Trophoblast cell (in vitro differentiated cells and primary cell): Measurements from ENCODE around the gene ATG16L1.

Experiments used
- DNase-seq, 2 donors: peaks; one replicate each; pipeline ENCODE4 v3.0.0-alpha.2; 2016
- H2AFZ ChIP-seq: 2 replicates; pipeline ENCODE4 v1.6.1; 2013; ENCODE audit warnings: low read length, moderate library complexity, mild to moderate bottlenecking; ENCODE audit not compliant: insufficient read depth, poor library complexity
- H2AK5ac ChIP-seq: 2 replicates; pipeline ENCODE4 v1.6.1; 2013; ENCODE audit warnings: mild to moderate bottlenecking, low read length
- H2BK120ac ChIP-seq: 2 replicates; pipeline ENCODE4 v1.6.1; 2013; ENCODE audit warnings: low read length, mild to moderate bottlenecking, moderate library complexity; ENCODE audit not compliant: insufficient read depth, poor library complexity
- H2BK12ac ChIP-seq: 2 replicates; pipeline ENCODE4 v1.6.1; 2013; ENCODE audit warnings: mild to moderate bottlenecking, low read length, moderate library complexity
- H2BK5ac ChIP-seq: 2 replicates; pipeline ENCODE4 v1.6.1; 2013; ENCODE audit warnings: low read length, low read depth, moderate library complexity, mild to moderate bottlenecking; ENCODE audit not compliant: poor library complexity
- H3K14ac ChIP-seq: 2 replicates; pipeline ENCODE4 v1.6.1; 2013; ENCODE audit warnings: mild to moderate bottlenecking, low read length
- H3K18ac ChIP-seq: 2 replicates; pipeline ENCODE4 v1.6.1; 2013; ENCODE audit warnings: mild to moderate bottlenecking, low read length
- H3K23ac ChIP-seq: 2 replicates; pipeline ENCODE4 v1.6.1; 2013; ENCODE audit warnings: low read length
- H3K27ac ChIP-seq: 2 replicates; pipeline ENCODE4 v1.5.1; 2013; ENCODE audit warnings: low read depth, mild to moderate bottlenecking, inconsistent platforms, low read length, moderate library complexity
- H3K27me3 ChIP-seq: 2 replicates; pipeline ENCODE4 v1.6.1; 2013; ENCODE audit warnings: inconsistent platforms, mild to moderate bottlenecking, low read length, moderate library complexity; ENCODE audit not compliant: insufficient read depth
- H3K36me3 ChIP-seq, 2 experiments: 1 replicate in 1 of 2; 2 replicates in 1 of 2; pipeline ENCODE4 v1.6.1; 2013; ENCODE audit warnings: low read length in 2 of 2, mild to moderate bottlenecking in 2 of 2, moderate library complexity in 1 of 2; ENCODE audit not compliant: insufficient read depth in 2 of 2, control insufficient read depth in 1 of 2
- H3K4ac ChIP-seq: 2 replicates; pipeline ENCODE4 v1.6.1; 2013; ENCODE audit warnings: low read depth, mild to moderate bottlenecking, low read length, moderate library complexity
- H3K4me1 ChIP-seq, 2 experiments: 1 replicate in 1 of 2; 2 replicates in 1 of 2; pipeline ENCODE4 v1.6.1; 2013; ENCODE audit warnings: low read length in 2 of 2, mild to moderate bottlenecking in 2 of 2, moderate library complexity in 1 of 2; ENCODE audit not compliant: insufficient read depth in 2 of 2, control insufficient read depth in 1 of 2
- H3K4me2 ChIP-seq: 2 replicates; pipeline ENCODE4 v1.6.1; 2013; ENCODE audit warnings: inconsistent platforms, mild to moderate bottlenecking, low read length, moderate library complexity
- H3K4me3 ChIP-seq: 2 replicates; pipeline ENCODE4 v1.5.1; 2013; ENCODE audit warnings: mild to moderate bottlenecking, low read depth, low read length, inconsistent platforms
- H3K79me1 ChIP-seq: one replicate; pipeline ENCODE4 v1.6.1; 2013; ENCODE audit warnings: low read length
- H3K79me2 ChIP-seq: 2 replicates; pipeline ENCODE4 v1.6.1; 2013; ENCODE audit warnings: low read length, mild to moderate bottlenecking; ENCODE audit not compliant: control insufficient read depth, insufficient read depth, poor library complexity
- H3K9ac ChIP-seq: 2 replicates; pipeline ENCODE4 v1.6.1; 2013; ENCODE audit warnings: mild to moderate bottlenecking, low read length
- H3K9me3 ChIP-seq: 2 replicates; pipeline ENCODE4 v1.6.1; 2013; ENCODE audit warnings: low read depth, mild to moderate bottlenecking, control low read depth, inconsistent platforms, low read length; ENCODE audit not compliant: insufficient read depth
- H4K12ac ChIP-seq: 2 replicates; pipeline ENCODE4 v1.6.1; 2013; ENCODE audit warnings: low read depth, mild to moderate bottlenecking, low read length, moderate library complexity
- H4K8ac ChIP-seq: 2 replicates; pipeline ENCODE4 v1.6.1; 2013; ENCODE audit warnings: low read depth, mild to moderate bottlenecking, low read length, moderate library complexity
- H4K91ac ChIP-seq: one replicate; pipeline ENCODE4 v1.6.1; 2013; ENCODE audit warnings: low read depth, mild to moderate bottlenecking, low read length, moderate library complexity
- WGBS: extraction: QIAGEN DNeasy Blood & Tissue Kit; methylation state at CpG from one replicate; pipeline ENCODE4 v1.1.7; 2013; ENCODE audit warnings: missing lambda C conversion rate; ENCODE audit not compliant: insufficient read length, insufficient coverage; ENCODE audit errors: extremely low coverage; 5-methylcytosine and 5-hydroxymethylcytosine counted together

The ATG16L1 gene

GRCh38 chr2:233280114-233280693 is 28.7 kb downstream of the ATG16L1 start:
- Histone ChIP-seq H3K79me1 (no peaks in the 10 kb centered on the region), H2BK5ac (no peak overlapping the region), H3K18ac (no peak overlapping the region), H4K12ac (no peak overlapping the region), H3K9me3 (no peaks in the 10 kb centered on the region), H3K9ac (no peak overlapping the region), H3K79me2 (no peaks in the 10 kb centered on the region), H4K91ac (no peak overlapping the region), H2BK120ac (no peak overlapping the region), H3K14ac (no peak overlapping the region), H3K4me3 (no peak overlapping the region), H3K36me3 (peaks cover 24 to 49% of the 10 kb centered on the region in 2 experiments), H3K27me3 (no peaks in the 10 kb centered on the region), H2AFZ (no peak overlapping the region), H3K23ac (no peak overlapping the region), H4K8ac (no peak overlapping the region), H3K27ac (no peak overlapping the region), H2AK5ac (no peak overlapping the region), H2BK12ac (no peak overlapping the region), H3K4me1 (peaks cover 0 to 5% of the 10 kb centered on the region in 2 experiments), H3K4me2 (no peak overlapping the region), H3K4ac (no peak overlapping the region)
- peak in 1 of 2 donors; percentile 51 for DNase-seq
- WGBS: no CpG with 5 or more reads among the region's 4 CpGs

GRCh38 chr2:233281553-233281952 is 30.1 kb downstream of the ATG16L1 start:
- Histone ChIP-seq H3K9ac (no peak overlapping the region), H3K79me2 (no peaks in the 10 kb centered on the region), H3K4me2 (no peak overlapping the region), H4K12ac (no peak overlapping the region), H2BK5ac (no peak overlapping the region), H4K8ac (no peak overlapping the region), H3K4me3 (no peak overlapping the region), H3K36me3 (peaks cover 20 to 49% of the 10 kb centered on the region in 2 experiments), H3K18ac (no peak overlapping the region), H4K91ac (no peak overlapping the region), H2AFZ (no peak overlapping the region), H3K4ac (no peak overlapping the region), H3K9me3 (no peaks in the 10 kb centered on the region), H3K27me3 (no peaks in the 10 kb centered on the region), H3K27ac (no peak overlapping the region), H2BK120ac (no peak overlapping the region), H2AK5ac (no peak overlapping the region), H3K79me1 (no peaks in the 10 kb centered on the region), H3K14ac (no peak overlapping the region), H2BK12ac (no peak overlapping the region), H3K4me1 (peaks cover 0 to 8% of the 10 kb centered on the region in 2 experiments), H3K23ac (no peak overlapping the region)
- no CpG with 5 or more reads among the region's 4 CpGs for WGBS
- no peak for DNase-seq

- no peak overlapping the region for H3K4me3 ChIP-seq
- WGBS: no CpG with 5 or more reads among the region's 6 CpGs
- no peak overlapping the region for H3K4me2 ChIP-seq
- H3K14ac ChIP-seq: no peak overlapping the region
- peaks cover 19 to 48% of the 10 kb centered on the region in 2 experiments for H3K36me3 ChIP-seq
- H4K91ac ChIP-seq: no peak overlapping the region
- no peak overlapping the region for H4K8ac ChIP-seq
- no peak overlapping the region for H2BK120ac ChIP-seq
- H3K79me2 ChIP-seq: no peaks in the 10 kb centered on the region
- no peak overlapping the region for H3K9ac ChIP-seq
- H2BK12ac ChIP-seq: no peak overlapping the region
- H3K23ac ChIP-seq: no peak overlapping the region
- no peak for DNase-seq
- H3K9me3 ChIP-seq: no peaks in the 10 kb centered on the region
- H3K18ac ChIP-seq: no peak overlapping the region
- no peaks in the 10 kb centered on the region for H3K79me1 ChIP-seq
- peaks cover 0 to 8% of the 10 kb centered on the region in 2 experiments for H3K4me1 ChIP-seq
- H3K27ac ChIP-seq: no peak overlapping the region
- H4K12ac ChIP-seq: no peak overlapping the region
- H2AK5ac ChIP-seq: no peak overlapping the region
- no peak overlapping the region for H2AFZ ChIP-seq
- H3K27me3 ChIP-seq: no peaks in the 10 kb centered on the region
- no peak overlapping the region for H2BK5ac ChIP-seq
- H3K4ac ChIP-seq: no peak overlapping the region
These were observed 30.6 kb downstream of the ATG16L1 start for GRCh38 chr2:233281992-233282603.

- no peak overlapping the region for H3K27ac ChIP-seq
- H3K79me2 ChIP-seq: no peaks in the 10 kb centered on the region
- H3K4me3 ChIP-seq: no peak overlapping the region
- H4K8ac ChIP-seq: no peak overlapping the region
- H3K27me3 ChIP-seq: no peaks in the 10 kb centered on the region
- H3K4me2 ChIP-seq: no peak overlapping the region
- no peak overlapping the region for H3K18ac ChIP-seq
- no peak overlapping the region for H3K4ac ChIP-seq
- no peak overlapping the region for H4K12ac ChIP-seq
- H2AFZ ChIP-seq: no peak overlapping the region
- no peaks in the 10 kb centered on the region for H3K79me1 ChIP-seq
- no peak overlapping the region for H3K23ac ChIP-seq
- no peak overlapping the region for H4K91ac ChIP-seq
- peaks cover 23 to 54% of the 10 kb centered on the region in 2 experiments for H3K36me3 ChIP-seq
- no peak overlapping the region for H2BK120ac ChIP-seq
- H2AK5ac ChIP-seq: no peak overlapping the region
- peaks cover 0 to 10% of the 10 kb centered on the region in 2 experiments for H3K4me1 ChIP-seq
- H3K14ac ChIP-seq: no peak overlapping the region
- no peak overlapping the region for H3K9ac ChIP-seq
- no CpG with 5 or more reads among the region's 5 CpGs for WGBS
- H3K9me3 ChIP-seq: no peaks in the 10 kb centered on the region
- H2BK5ac ChIP-seq: no peak overlapping the region
- no peak for DNase-seq
- H2BK12ac ChIP-seq: no peak overlapping the region
These were observed 34.4 kb downstream of the ATG16L1 start for GRCh38 chr2:233285921-233286320.
